Measurements from ENCODE around the gene STXBP2.

Gene STXBP2

GRCh38 chr19:7636691-7637373, at the start of gene STXBP2:
TSS of gene STXBP2 (plus strand) at chr19:7637110. CDS start at chr19:7637150, 40 bp downstream.
- peak within 1 kb of the TSS; percentile 32 to 94 (median 87) for H3K27ac ChIP-seq
- peak within 1 kb of the TSS; percentile 56 to 81 (median 68) for H3K4me3 ChIP-seq

- Histone ChIP-seq H3K27ac (peak overlapping the region in 2 of 21 experiments; percentile 6 to 26), H3K4me3 (no peak overlapping the region)
Observed at GRCh38 chr19:7589822-7590221, 47.1 kb upstream of the STXBP2 start.

DNA sequence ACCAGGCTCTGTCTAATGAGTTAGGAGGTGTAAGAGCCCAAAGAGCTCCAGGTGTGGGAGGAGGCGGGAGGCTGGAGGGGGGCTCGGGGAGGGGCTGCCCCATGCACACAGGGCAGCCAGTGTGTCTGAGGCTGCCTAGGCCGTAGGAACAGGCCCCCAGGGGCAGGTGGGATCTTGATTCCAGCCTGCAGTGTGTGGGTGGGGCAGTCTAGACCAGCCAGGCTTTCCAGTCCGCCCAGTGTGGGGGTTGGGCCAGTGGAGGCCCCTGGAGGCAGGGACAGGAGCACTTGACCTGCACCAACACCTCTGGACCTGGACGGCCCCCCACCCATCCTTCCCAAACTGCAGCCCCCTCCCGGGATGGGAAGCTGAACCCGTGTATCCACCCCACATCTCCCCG, 46.7 kb upstream of the STXBP2 start:
- Histone ChIP-seq H3K27ac (peak overlapping the region in 7 of 21 experiments; percentile 22 to 47 (median 30)), H3K4me3 (no peak overlapping the region)

DNA sequence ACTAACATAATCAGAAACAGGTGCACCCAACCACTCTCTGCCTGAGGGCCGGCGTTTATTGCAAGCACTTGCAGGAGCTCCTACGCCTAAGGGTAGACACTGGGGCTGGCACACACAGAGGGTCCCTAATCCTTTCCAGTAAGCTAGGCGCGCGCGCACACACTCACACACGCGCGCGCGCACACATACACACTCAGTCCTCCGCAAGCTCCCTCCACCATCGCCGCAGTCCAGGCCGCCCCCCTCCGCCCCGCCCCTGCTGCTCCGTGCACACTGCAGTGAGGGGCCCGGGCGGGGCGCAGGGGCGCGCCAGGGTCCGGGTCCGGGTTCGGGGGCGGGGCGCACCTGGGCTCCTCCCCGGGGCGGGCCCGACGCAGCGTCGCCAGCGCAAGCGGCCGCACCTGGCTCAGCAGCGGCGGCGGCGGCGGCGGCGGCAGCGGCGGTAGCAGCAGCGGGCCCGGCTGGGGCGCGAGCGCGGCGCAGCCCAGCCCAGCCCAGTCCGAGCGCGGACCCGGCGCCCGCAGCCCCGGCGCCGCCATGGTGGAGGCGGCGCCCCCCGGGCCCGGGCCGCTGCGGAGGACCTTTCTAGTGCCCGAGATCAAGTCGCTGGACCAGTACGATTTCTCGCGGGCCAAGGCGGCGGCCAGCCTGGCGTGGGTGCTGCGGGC, 41.3 kb upstream of the STXBP2 start, which contains the start of gene CAMSAP3:
Gene CAMSAP3 (plus strand): TSS at position 398 of the 668 bp plus-strand sequence. CDS start 140 bp downstream, at position 538.
- Histone ChIP-seq H3K4me3 (peak within 1 kb of the TSS; percentile 25 to 54 (median 40)), H3K27ac (peak within 1 kb of the TSS in 12 of 21 experiments; percentile 11 to 77 (median 48))

DNA sequence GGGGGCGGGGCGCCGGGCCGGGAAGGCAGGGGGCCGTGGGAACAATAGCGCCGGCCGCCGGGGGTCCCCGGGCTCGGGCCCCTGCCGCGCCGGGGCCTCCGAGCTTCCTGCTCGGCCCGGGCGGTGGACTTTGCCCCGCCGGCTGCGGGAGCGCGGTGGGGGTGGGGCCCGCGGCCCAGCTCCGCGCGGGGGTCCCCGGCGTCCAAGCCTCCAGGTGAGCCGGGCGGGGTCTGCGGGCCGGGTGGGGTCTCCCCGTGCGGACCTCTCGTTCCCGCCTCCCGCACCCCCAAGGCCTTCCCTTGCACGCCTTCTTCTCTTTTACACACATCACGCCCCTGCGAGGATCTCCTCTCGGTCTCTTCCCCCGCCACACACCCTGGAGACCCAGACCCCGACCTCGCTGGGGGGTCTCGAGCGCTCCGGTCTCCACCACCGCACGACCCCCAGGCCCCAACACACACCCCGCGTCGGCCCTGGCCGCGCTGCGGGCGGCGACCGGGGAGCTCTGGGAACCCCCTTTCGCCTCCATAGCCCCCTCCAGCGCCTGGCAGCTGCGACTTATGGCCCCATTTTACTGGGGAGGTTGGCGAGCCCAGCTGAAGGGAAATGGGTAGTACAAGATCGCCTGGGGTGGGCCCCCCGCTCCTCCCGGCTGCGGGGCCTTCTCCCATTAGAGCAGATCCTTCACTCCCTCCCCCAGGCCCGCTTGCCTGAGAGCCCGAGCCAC, 40.5 kb upstream of the STXBP2 start:
- peak overlapping the region; percentile 25 to 54 (median 40) for H3K4me3 ChIP-seq
- peak overlapping the region in 12 of 21 experiments; percentile 11 to 77 (median 48) for H3K27ac ChIP-seq

DNA sequence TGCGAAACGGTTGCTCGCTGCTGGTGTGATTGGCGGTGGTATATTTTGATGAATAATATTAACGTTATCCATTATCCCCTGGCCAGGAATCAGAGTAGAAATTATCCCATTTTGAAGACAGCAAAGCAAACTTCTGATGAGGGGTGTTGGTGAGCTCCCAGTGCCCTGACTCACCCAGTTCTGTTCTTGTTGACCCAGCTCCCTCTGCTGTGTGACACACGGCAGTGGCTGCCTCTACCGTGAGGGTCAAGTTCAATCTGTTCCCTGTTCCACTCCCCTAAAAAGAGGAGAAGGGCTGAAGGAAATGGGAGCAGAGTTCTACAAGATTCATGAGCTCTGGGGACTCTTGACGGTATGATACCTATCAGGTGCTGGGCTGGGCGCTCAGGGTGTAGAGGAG, 39.2 kb upstream of the STXBP2 start:
- H3K27ac ChIP-seq = peak overlapping the region in 1 of 21 experiments; percentile 77

DNA sequence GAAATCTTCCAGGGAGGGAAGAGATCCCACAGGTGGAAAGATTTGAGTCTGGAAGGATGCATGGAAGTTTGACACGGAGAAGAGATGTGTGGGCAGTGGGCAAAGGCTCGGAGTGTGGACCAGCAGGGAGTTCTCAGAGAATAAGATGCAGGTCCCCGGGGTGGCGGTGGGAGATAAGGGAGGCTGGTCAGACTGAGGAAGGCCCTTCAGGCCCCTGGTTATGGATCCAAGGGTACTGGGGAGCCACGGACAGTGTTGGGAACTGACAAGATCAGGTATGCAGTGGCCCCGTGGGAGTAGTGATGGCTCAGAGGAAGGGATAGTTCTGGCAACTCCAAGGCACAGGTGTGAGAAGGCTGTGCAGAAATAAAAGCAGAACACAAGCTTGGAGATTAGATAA, 38.7 kb upstream of the STXBP2 start:
- Histone ChIP-seq H3K27ac (no peak overlapping the region), H3K4me3 (no peak overlapping the region)

More for the DNA sequence above, 39.2 kb upstream of the STXBP2 start:
- no peak overlapping the region for H3K4me3 ChIP-seq

- H3K4me3 ChIP-seq = no peak overlapping the region
- H3K27ac ChIP-seq = no peak overlapping the region
Observed at GRCh38 chr19:7600721-7601120, 36.2 kb upstream of the STXBP2 start.

GRCh38 chr19:7602240-7602934, 34.5 kb upstream of the STXBP2 start:
- H3K27ac ChIP-seq = no peak overlapping the region
- H3K4me3 ChIP-seq = no peak overlapping the region

GRCh38 chr19:7602935-7603497, 33.9 kb upstream of the STXBP2 start:
- H3K4me3 ChIP-seq = no peak overlapping the region
- H3K27ac ChIP-seq = no peak overlapping the region

- H3K27ac ChIP-seq = no peak overlapping the region
- H3K4me3 ChIP-seq = no peak overlapping the region
Observed at GRCh38 chr19:7603919-7604318, 33.0 kb upstream of the STXBP2 start.

GRCh38 chr19:7605490-7606222, 31.3 kb upstream of the STXBP2 start:
- no peak overlapping the region for H3K4me3 ChIP-seq
- no peak overlapping the region for H3K27ac ChIP-seq

- no peak overlapping the region for H3K4me3 ChIP-seq
- H3K27ac ChIP-seq = no peak overlapping the region
Observed at GRCh38 chr19:7606289-7606688, 30.6 kb upstream of the STXBP2 start.

DNA sequence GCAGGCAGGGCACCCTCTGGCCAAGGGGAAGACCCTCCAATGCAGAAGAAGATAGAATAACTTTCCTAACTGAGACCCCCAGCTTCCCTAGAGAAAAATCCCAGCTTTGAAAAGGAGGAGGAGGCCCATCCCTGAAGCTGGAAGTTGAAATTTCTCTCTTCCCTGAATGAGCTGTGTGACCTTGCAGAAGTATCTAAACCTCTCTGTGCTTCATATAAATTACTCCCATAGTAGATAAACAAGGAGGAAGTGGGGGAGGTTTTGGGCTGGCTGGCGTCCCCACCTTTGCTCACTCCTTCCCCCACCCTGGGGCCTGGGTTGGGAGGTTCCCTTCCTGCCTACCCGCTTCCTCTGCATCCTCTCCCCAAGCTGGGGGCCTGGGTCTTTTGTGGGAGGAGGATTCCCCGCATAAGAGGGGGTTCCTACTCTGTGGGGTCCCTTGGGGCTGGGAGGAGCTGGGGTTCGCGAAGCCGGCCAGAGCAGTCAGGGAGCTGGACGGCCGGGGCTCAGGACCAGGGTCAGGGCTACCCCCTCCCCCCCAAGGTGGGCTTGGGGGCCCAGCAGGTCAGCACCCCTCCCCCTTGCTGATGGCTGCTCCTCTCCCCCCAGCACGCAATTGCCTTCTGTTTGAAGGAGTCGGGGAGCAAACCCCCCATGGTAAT, 29.6 kb upstream of the STXBP2 start:
- no peak overlapping the region for H3K4me3 ChIP-seq
- no peak overlapping the region for H3K27ac ChIP-seq

DNA sequence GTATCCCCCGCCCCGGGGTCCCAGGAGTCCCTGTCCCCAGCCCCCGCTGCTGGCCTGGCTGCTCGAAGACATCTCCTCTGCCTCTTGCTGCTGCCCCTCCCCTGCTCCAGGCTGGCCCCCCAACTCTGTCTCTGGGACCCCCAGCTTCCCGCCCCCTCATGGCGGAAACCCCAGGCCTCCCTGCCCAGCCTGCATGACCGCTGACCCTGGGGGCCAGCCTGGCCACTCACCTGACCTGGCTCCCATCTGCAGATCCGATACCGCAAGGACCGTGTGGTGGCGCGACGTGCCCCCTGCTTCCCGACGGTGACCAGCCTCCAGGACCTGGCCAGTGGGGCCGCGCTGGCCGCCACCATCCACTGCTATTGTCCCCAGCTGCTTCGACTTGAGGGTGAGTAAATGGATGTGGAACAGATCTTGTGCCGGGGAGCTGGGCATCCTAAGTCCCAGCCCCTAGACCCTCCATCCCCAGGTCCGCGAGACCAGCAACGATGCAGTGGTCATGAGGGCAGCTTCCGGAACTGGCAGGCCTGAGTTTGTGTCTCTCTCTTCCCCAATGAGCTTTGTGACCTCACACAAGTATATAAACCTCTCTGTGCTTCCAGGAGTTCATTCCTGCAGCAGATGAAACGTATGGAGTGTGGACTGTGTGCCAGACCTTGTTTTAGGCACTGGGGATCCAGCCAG, 28.9 kb upstream of the STXBP2 start:
- no peak overlapping the region for H3K4me3 ChIP-seq
- H3K27ac ChIP-seq = no peak overlapping the region

GRCh38 chr19:7610491-7611240, 26.2 kb upstream of the STXBP2 start:
- no peak overlapping the region for H3K27ac ChIP-seq
- no peak overlapping the region for H3K4me3 ChIP-seq
